ENCODE results near the gene ST14.

- TF ChIP-seq CTCF (IDR thresholded peaks at IDR 0.05) = no peak
- TF ChIP-seq MAX (CRISPR knock-in tag; IDR thresholded peaks at IDR 0.05) = no peak
- TF ChIP-seq USF2 (CRISPR knock-in tag; IDR thresholded peaks at IDR 0.05) = no peak
- TF ChIP-seq ZNF512 (CRISPR knock-in tag; IDR thresholded peaks at IDR 0.05; ENCODE audit: borderline replicate concordance) = no peak
- no peak for TF ChIP-seq KAT7 (CRISPR knock-in tag; IDR thresholded peaks at IDR 0.05; ENCODE audit: borderline replicate concordance)
- peak; percentile 64; the same call in 1 of the 2 replicates for TF ChIP-seq PRDM15 (CRISPR knock-in tag; IDR thresholded peaks at IDR 0.05)
- no peak for TF ChIP-seq ELF4 (CRISPR knock-in tag; IDR thresholded peaks at IDR 0.05; ENCODE audit: low read depth)
- TF ChIP-seq AFF4 (CRISPR knock-in tag; IDR thresholded peaks at IDR 0.05; ENCODE audit: borderline replicate concordance) = no peak
- no peak for TF ChIP-seq CBFB (CRISPR knock-in tag; IDR thresholded peaks at IDR 0.05; ENCODE audit: low read depth)
- TF ChIP-seq ATF3 (CRISPR knock-in tag; conservative IDR thresholded peaks at IDR 0.05) = no peak
These were observed 38.7 kb downstream of the ST14 start for GRCh38 chr11:130198292-130198691.
